Keratinocyte (primary cell): Measurements from ENCODE around the gene KCTD14. TPM values are rescaled to one million over a fixed set of nuclear protein-coding genes. Genes with fewer than 3 reads are reported as not detected.

Experiments used
- DNase-seq: peaks from one replicate; pipeline ENCODE4 v3.0.0-alpha.2; 2011; ENCODE audit warnings: low read depth, missing footprints, low spot score
- FAIRE-seq: peaks from 2 replicates; lab custom pipeline; 2011; peaks lifted over from hg19 to GRCh38; lab: Jason Lieb, UNC
- H2AFZ ChIP-seq: 2 replicates; pipeline ENCODE4 v1.6.0; 2012; ENCODE audit warnings: low read length, control low read depth, inconsistent platforms; ENCODE audit not compliant: control insufficient read depth
- H3K27ac ChIP-seq: 2 replicates; pipeline ENCODE4 v1.5.1; 2011; ENCODE audit warnings: low read length; ENCODE audit not compliant: control insufficient read depth, insufficient read depth
- H3K27me3 ChIP-seq: 3 replicates; pipeline ENCODE4 v1.6.0; 2011; ENCODE audit warnings: low read length; ENCODE audit not compliant: control insufficient read depth, insufficient read depth; ENCODE audit errors: extremely low read depth
- H3K36me3 ChIP-seq, 2 experiments: 2 replicates in 1 of 2; 3 replicates in 1 of 2; pipeline ENCODE4 v1.5.1; 2011; ENCODE audit warnings: low read length in 2 of 2, mild to moderate bottlenecking in 1 of 2; ENCODE audit not compliant: control insufficient read depth in 2 of 2, insufficient read depth in 2 of 2; ENCODE audit errors: extremely low read depth in 1 of 2
- H3K4me1 ChIP-seq: 3 replicates; pipeline ENCODE4 v1.5.1; 2011; ENCODE audit warnings: low read length; ENCODE audit not compliant: control insufficient read depth, insufficient read depth; ENCODE audit errors: extremely low read depth
- H3K4me2 ChIP-seq: 3 replicates; pipeline ENCODE4 v1.6.0; 2011; ENCODE audit warnings: low read depth, low read length; ENCODE audit not compliant: control insufficient read depth, insufficient read depth; ENCODE audit errors: extremely low read depth
- H3K4me3 ChIP-seq, 3 experiments: fragments of 200-600 bp in 1 of 3; sonication (generic) in 1 of 3; 2 replicates in 2 of 3; 3 replicates in 1 of 3; pipeline ENCODE4 v1.5.1; 2011 to 2016; ENCODE audit warnings: low read length in 3 of 3, mild to moderate bottlenecking in 3 of 3, control low read depth in 2 of 3, inconsistent platforms in 1 of 3, low read depth in 1 of 3, mixed read lengths in 1 of 3, mixed run types in 1 of 3, moderate library complexity in 1 of 3; ENCODE audit not compliant: control insufficient read depth in 2 of 3, insufficient read depth in 2 of 3; ENCODE audit errors: extremely low read depth in 1 of 3
- H3K79me2 ChIP-seq: 2 replicates; pipeline ENCODE4 v1.6.0; 2012; ENCODE audit warnings: low read length; ENCODE audit not compliant: control insufficient read depth, insufficient read depth
- H3K9ac ChIP-seq: 3 replicates; pipeline ENCODE4 v1.6.0; 2011; ENCODE audit warnings: low read length; ENCODE audit not compliant: control insufficient read depth, insufficient read depth; ENCODE audit errors: extremely low read depth
- H3K9me1 ChIP-seq: 3 replicates; pipeline ENCODE4 v1.6.0; 2011; ENCODE audit warnings: low read length; ENCODE audit not compliant: control insufficient read depth, insufficient read depth; ENCODE audit errors: extremely low read depth
- H3K9me3 ChIP-seq: 2 replicates; pipeline ENCODE4 v1.5.1; 2012; ENCODE audit warnings: low read depth, low read length; ENCODE audit not compliant: control insufficient read depth
- H4K20me1 ChIP-seq: 3 replicates; pipeline ENCODE4 v1.6.0; 2011; ENCODE audit warnings: low read length; ENCODE audit not compliant: control insufficient read depth, insufficient read depth; ENCODE audit errors: extremely low read depth
- EZH2 ChIP-seq: IDR thresholded peaks from one replicate; pipeline ENCODE4 v1.6.1; 2012; ENCODE audit warnings: inconsistent platforms, mild to moderate bottlenecking, low read length, moderate library complexity
- dilution Hi-C: fragments of 300-500 bp; cut with MboI; formaldehyde crosslinking; loops from one replicate; pipeline ENCODE4 v1.7.0; 2020; ENCODE audit warnings: low sequenced_read_pairs; ENCODE audit not compliant: extremely low pct_ligation_motif_present
- polyA plus RNA-seq, 5 experiments: library from polyadenylated mRNA; depleted of rRNA in 3 of 5; stranded (reverse) in 3 of 5; stranded (forward) in 1 of 5; unstranded in 1 of 5; fragments of >200 nt; gene quantifications; 1 replicate in 1 of 5; 2 replicates in 3 of 5; 3 replicates in 1 of 5; pipeline versions ENCODE4 v1.2.1 to v1.2.3, GENCODE V29; 2011 to 2012; ENCODE audit warnings: missing spikeins in 2 of 5, low read depth in 1 of 5, low replicate concordance in 1 of 5
- TF ChIP-seq, protein P1 (sequence below), 3 experiments: IDR thresholded peaks in 1 of 3; conservative IDR thresholded peaks in 1 of 3; optimal IDR thresholded peaks in 1 of 3; 2 replicates in 2 of 3; 3 replicates in 1 of 3; pipeline versions ENCODE3 to v1.5.1; 2011; ENCODE audit warnings: low read length in 3 of 3, mild to moderate bottlenecking in 3 of 3, moderate library complexity in 2 of 3, control low read depth in 1 of 3, inconsistent platforms in 1 of 3; ENCODE audit not compliant: insufficient read depth in 2 of 3; ENCODE audit errors: extremely low read depth in 1 of 3

The KCTD14 gene
- polyA plus RNA-seq, 1 donor (not counting 4 experiments of a cell fraction or from before 2014, with no cell fraction given): 2.1 TPM

- H3K9ac ChIP-seq: no peak overlapping the region
- no peaks in the 10 kb centered on the region for H3K27me3 ChIP-seq
- no peaks in the 10 kb centered on the region for H3K9me3 ChIP-seq
- peaks cover 15% of the 10 kb centered on the region for H3K4me1 ChIP-seq
- FAIRE-seq (no peak), DNase-seq (no peak)
- no peaks in the 10 kb centered on the region for H4K20me1 ChIP-seq
- no peak overlapping the region for H3K27ac ChIP-seq
- dilution Hi-C loops: no loop called here
- no peaks in the 10 kb centered on the region for H3K36me3 ChIP-seq
- no peak overlapping the region for H3K4me3 ChIP-seq
- H3K9me1 ChIP-seq: no peaks in the 10 kb centered on the region
- H3K4me2 ChIP-seq: no peak overlapping the region
- no peaks in the 10 kb centered on the region for H3K79me2 ChIP-seq
- no peak overlapping the region for H2AFZ ChIP-seq
- TF ChIP-seq, protein P1, sequence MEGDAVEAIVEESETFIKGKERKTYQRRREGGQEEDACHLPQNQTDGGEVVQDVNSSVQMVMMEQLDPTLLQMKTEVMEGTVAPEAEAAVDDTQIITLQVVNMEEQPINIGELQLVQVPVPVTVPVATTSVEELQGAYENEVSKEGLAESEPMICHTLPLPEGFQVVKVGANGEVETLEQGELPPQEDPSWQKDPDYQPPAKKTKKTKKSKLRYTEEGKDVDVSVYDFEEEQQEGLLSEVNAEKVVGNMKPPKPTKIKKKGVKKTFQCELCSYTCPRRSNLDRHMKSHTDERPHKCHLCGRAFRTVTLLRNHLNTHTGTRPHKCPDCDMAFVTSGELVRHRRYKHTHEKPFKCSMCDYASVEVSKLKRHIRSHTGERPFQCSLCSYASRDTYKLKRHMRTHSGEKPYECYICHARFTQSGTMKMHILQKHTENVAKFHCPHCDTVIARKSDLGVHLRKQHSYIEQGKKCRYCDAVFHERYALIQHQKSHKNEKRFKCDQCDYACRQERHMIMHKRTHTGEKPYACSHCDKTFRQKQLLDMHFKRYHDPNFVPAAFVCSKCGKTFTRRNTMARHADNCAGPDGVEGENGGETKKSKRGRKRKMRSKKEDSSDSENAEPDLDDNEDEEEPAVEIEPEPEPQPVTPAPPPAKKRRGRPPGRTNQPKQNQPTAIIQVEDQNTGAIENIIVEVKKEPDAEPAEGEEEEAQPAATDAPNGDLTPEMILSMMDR (optimal IDR thresholded peaks at IDR 0.05 in 1 of 3, IDR thresholded peaks at IDR 0.05 in 1 of 3, conservative IDR thresholded peaks at IDR 0.05 in 1 of 3; ENCODE audit: extremely low read depth in 1 of 3, insufficient read depth in 2 of 3, low read length in 3 of 3): no peak
- no peak for TF ChIP-seq EZH2
Observed at GRCh38 chr11:78020246-78020645, 2.8 kb downstream of the KCTD14 start.

GRCh38 chr11:78019808-78020207 lies 3.3 kb downstream of the KCTD14 start:
- Histone ChIP-seq H3K9me1 (no peaks in the 10 kb centered on the region), H3K9me3 (no peaks in the 10 kb centered on the region), H3K27ac (no peak overlapping the region), H3K36me3 (no peaks in the 10 kb centered on the region), H3K4me3 (no peak overlapping the region), H4K20me1 (no peaks in the 10 kb centered on the region), H2AFZ (no peak overlapping the region), H3K79me2 (no peaks in the 10 kb centered on the region), H3K4me1 (peaks cover 15% of the 10 kb centered on the region), H3K27me3 (no peaks in the 10 kb centered on the region), H3K4me2 (no peak overlapping the region), H3K9ac (no peak overlapping the region)
- dilution Hi-C loops: no loop called here
- no peak for DNase-seq
- FAIRE-seq: no peak
- TF ChIP-seq, protein P1 (optimal IDR thresholded peaks at IDR 0.05 in 1 of 3, IDR thresholded peaks at IDR 0.05 in 1 of 3, conservative IDR thresholded peaks at IDR 0.05 in 1 of 3; ENCODE audit: extremely low read depth in 1 of 3, insufficient read depth in 2 of 3, low read length in 3 of 3): no peak
